HG02870 (cell line): ENCODE data around the gene CLEC18B.
"Not testable (repeated sequence)": the region's sequence is repeated elsewhere in the genome, so short reads cannot be mapped to it uniquely, and the experiment has no call there.

ENCODE experiments used
- ATAC-seq: cut with Tn5 transposase; IDR thresholded peaks from one replicate; pipeline ENCODE4 v1.9.1; 2021; ENCODE audit warnings: mild to moderate bottlenecking, moderate library complexity; ENCODE audit not compliant: unreplicated experiment

Gene CLEC18B

GRCh38 chr16:74446866-74447265 is 25.6 kb upstream of the CLEC18B start:
- ATAC-seq: no peak

- ATAC-seq: not testable (repeated sequence)
These were observed 22.5 kb upstream of the CLEC18B start for GRCh38 chr16:74443624-74444346.

DNA sequence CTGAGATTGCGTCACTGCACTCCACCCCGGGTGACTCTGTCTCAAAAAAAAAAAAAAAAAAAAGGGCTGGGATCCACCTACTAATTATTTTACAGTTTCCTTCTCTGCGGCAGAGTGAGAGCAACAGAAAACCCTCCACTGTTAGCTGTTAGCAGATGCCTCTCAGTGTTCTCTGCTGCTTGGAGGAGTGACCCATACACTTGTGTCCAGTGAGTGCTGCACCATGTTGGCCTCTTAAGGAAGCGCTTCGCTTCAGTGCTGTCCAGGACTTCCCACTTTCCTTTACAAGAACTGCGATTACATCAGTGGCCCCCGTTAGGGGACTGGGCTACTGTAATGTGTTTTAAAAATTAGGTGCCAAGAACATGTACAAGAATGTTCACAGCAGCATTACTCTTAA is 18.4 kb upstream of the CLEC18B start:
- no peak for ATAC-seq

GRCh38 chr16:74438492-74438979 is 17.3 kb upstream of the CLEC18B start:
- ATAC-seq: no peak

- no peak for ATAC-seq
These were observed 10.2 kb upstream of the CLEC18B start for GRCh38 chr16:74431516-74431915.

DNA sequence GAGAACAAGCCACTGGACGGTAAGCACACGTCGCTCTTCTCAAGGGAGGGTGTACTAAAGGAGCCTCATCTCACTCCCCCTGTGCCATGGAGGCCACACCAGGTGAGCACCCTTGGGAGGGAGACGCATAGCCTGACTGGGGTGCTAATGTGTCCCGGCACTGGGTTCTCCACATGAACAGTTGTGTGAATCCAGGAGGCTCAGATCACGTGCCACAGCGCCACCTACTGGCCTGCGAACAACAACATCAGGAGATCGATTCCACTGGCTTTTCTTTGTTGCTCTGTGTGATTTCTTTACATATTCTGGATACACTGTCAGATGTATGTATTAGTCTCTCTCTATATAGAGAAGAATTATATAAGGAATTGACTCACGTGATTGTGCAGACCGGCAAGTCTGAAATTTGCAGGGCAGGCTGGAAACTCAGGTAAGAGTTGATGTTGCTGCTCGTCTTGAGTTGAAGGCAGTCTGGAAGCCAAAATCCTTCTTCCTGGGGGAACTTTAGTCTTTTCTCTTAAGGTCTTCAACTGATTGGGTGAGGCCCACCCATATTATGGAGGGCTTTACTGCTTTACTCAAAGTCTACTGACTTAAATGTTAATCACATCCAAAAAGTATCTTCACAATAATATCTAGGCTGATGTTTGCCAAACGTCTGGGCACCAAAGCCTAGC is 8.9 kb upstream of the CLEC18B start:
- ATAC-seq: peak; percentile 63

DNA sequence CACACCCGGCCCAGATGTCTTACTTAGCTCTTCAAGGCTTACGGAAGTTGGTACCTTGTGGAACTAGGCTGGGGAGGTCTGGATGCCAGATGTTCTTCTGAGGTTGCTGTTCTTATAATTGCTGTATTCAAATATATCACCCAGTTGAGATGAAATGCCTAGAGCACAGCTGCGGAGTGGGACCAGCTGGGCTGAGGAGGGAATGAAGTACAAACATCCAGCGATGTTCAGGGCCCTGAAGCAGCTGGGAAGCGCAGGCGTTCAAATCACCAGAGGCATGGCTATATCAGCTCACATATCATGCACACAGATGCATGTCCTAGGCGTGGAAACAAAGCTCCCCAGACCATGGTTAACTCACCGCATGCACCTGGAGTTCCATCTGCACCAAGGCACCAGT is 7.2 kb upstream of the CLEC18B start:
- not testable (repeated sequence) for ATAC-seq

- not testable (repeated sequence) for ATAC-seq
These were observed 4.5 kb upstream of the CLEC18B start for GRCh38 chr16:74425751-74426150.

DNA sequence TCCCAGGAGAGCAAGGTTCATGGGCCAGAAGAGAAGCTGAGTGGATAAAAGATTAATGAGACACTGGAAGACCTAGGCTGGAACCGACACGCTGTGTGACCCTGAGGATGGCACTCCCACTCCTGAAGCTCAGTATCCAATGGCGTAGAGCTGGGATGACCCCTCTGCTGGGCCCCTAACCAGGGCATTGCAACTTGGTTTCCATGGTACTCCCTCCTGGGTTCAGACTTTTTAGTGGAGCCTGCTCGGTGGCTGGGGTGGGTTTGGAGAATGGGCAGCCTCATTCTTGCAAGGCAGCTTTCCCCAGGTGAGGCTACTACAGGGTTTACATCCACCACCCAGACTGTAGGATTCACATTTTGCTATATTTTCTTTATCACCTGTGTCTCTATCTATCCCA is 2.4 kb upstream of the CLEC18B start:
- ATAC-seq: not testable (repeated sequence)

GRCh38 chr16:74422086-74422485 is 808 bp upstream of the CLEC18B start:
- not testable (repeated sequence) for ATAC-seq

GRCh38 chr16:74421482-74421785 is 156 bp upstream of the CLEC18B start:
- ATAC-seq: not testable (repeated sequence)

- ATAC-seq: not testable (repeated sequence)
These were observed 1.5 kb downstream of the CLEC18B start for GRCh38 chr16:74419811-74420210.

DNA sequence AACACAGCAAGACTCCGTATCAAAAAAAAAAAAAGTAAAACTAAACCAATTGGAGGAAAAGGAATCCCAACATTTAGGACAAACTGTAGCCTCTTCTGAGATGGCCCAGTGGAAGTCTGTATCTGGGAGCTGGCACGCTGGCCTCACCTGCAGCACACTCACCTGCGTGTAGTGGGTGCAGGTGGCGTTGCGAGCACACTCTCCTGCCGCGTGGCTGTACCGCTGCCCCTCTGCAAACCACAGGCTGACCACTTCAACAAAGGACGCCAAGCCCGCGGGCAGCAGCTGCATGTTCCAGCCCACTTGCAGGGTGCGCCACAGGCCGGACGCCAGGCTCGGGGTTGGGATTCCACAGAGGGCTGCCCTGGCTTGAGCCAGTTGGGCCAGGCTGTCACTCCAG is 3.4 kb downstream of the CLEC18B start:
- not testable (repeated sequence) for ATAC-seq

GRCh38 chr16:74413920-74414319 is 7.4 kb downstream of the CLEC18B start:
- ATAC-seq: not testable (repeated sequence)

DNA sequence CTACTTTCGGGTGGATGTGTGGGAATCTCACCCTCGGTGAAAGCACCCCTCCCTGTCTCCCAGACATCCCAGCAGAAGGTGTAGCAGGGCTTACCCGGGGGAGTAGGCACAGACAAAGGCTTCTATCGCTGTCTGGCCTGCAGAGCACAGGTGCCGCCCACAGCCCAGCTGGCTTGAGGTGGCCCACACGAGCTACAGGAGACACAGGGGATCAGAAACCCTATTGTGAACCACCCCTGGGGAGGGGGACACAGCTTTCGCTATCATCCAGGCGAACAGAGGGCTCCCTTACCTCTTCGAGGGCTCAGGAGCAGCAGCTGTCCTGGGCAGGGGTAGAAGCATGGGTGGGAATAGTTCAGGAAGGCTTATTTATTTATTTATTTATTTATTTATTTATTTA is 7.8 kb downstream of the CLEC18B start:
- not testable (repeated sequence) for ATAC-seq

GRCh38 chr16:74412775-74413390 is 8.4 kb downstream of the CLEC18B start:
- ATAC-seq: not testable (repeated sequence)

GRCh38 chr16:74412138-74412774 is 9.0 kb downstream of the CLEC18B start:
- not testable (repeated sequence) for ATAC-seq

- not testable (repeated sequence) for ATAC-seq
These were observed 10.3 kb downstream of the CLEC18B start for GRCh38 chr16:74410981-74411380.

DNA sequence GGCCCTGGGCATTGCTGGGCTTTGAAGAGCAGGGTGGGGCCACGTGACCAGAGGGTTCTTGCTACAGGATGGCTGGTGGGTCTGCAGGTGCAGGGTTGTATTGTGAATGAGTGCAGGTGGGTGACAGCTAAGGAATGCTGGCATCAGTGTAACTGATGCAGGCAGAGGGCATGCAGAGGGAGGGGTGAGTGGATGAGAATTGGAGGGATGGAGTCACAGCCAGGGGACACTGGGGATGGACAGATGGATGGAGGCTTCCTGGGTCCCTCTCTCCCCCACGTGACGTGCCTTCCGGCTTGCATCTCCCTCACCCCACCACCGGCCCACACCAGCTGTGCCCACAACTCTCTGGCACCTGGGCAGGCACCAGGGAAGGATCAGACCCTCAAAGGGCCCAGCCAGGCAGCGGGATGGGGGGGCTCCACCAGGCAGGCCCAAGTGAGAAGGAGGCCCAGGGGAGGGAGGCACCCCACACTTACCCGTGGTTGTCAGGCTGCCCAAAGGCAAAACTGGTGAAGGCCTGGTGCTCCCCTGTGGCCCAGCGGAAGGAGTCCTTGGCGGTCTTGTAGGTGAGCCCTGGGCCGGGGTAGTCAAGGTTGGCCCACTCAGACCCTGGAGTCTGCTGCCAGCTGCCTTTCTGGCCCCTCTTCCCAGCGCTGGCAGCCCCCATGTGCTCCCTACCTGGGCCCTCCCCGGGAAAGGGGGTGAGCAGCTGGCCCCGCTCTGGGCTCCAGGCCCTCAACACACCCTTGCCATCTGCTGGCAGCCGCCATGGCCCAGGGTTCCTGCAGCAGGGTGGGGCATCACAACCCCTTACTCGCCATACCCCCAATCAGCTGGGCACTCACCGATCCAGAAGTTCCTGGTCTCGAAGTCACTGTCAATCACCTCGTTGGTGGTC is 11.0 kb downstream of the CLEC18B start:
- ATAC-seq: not testable (repeated sequence)
